ENCODE measurements around the gene MED26.

Gene MED26

DNA sequence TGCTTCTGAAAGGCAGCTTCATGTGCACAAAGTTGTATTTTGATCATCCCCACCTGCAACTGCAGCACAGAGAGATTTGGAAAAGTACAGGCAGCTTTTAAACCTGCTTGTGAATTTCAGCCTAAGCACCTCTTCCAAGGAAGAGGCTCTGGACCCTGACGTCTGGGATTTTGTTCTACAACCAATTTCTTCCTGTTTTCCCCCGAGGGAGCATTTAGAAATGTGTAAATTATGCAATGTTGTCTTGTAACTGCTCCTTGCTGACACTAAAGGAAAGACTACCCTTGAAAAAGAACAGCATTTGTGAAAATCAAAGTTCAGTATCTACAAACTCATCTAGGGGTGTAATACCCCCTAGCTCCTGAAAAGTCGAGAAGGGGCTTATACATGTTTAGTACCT is 15.4 kb downstream of the MED26 start:
- no peak for DNase-seq (ENCODE audit: low read depth)

DNA sequence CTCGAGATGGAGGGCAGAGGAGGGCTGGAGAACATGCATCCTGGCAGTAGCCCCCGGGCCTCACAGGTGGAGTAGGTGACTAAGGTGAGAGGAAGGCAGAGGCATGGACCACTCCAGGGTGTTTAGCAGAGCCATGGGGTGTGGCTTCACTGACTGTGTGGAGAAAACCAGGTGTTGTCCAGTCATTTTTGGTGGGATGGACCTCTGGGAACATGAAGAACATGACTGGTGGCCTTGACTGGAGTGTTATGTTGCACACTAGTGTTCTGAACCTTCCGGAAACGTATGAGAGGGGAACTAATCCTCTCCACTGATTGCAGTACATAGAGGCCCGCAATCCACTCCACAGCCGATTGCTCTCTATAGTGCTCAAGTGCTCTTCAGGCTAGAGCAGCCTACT is 16.9 kb downstream of the MED26 start:
- DNase-seq (ENCODE audit: low read depth) = no peak

DNA sequence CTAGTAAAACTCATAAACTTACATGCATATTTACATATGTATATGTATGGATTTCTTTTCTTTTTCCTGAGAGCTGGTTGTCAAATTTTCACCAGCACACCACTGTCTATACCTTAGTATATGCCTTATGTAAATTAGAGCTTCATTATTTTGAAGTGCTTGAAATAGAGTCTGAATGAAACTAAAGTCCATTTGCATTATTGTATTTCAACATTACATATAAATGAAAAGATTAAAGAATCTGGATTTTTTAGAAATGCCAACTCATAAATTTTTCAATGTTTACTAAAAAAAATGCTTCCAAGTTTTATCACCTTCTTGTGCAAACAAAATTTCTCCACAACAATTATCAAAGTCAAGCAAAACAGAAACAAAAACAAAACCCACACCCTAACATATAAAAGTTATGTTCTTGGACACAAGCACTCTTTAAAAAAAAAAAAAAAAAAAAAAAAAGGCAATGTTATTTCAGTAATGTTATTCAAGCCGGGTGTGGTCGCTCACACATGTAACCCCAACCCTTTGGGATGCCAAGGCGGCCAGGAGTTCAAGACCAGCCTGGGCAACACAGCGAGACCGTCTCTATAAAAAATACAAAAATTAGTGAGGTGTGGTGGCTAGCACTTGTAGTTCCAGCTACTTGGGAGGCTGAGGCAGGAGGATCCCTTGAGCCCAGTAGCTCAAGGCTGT is 18.3 kb downstream of the MED26 start:
- no peak for DNase-seq (ENCODE audit: low read depth)

DNA sequence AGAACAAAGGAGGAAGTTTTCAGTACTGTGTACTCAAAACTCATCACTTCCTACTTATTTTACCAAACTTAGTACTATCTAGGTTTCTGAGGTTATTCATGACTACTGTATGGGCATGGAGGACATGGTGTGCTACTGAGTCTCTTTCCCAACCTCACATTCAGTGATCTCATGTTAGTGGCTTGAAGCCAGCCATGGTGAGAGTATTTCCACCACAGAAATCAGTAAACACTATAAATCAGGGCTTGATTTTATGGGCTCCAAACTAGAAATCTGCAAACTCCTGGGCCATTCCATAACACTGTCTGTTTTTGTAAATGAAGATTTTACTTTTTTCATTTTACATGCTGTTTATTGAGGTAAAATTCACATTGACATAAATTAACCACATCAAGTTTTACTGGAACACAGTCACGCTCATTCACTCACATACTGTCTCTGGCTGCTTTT is 19.7 kb downstream of the MED26 start:
- peak; percentile 87 for DNase-seq (ENCODE audit: low read depth)

DNA sequence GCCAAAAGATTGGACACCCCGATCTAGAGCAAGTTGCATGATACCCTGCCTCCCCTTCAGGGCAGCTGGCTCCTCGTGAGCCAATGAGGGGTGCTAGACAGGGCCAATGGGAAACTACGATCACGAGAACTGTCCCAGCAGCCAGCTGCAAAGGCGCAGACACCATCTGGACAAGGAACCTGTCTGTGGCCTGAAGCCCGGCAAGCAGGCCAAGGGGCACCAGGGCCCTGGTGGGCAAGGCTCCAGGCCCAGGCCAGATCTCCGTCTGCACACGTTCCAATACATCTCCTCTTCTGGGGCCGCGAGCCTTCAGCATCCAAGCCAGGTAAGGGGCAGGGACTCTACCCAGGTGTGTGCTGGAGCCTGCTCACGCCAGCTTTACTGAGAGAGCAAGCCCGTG is 20.2 kb downstream of the MED26 start:
- DNase-seq (ENCODE audit: low read depth) = no peak

DNA sequence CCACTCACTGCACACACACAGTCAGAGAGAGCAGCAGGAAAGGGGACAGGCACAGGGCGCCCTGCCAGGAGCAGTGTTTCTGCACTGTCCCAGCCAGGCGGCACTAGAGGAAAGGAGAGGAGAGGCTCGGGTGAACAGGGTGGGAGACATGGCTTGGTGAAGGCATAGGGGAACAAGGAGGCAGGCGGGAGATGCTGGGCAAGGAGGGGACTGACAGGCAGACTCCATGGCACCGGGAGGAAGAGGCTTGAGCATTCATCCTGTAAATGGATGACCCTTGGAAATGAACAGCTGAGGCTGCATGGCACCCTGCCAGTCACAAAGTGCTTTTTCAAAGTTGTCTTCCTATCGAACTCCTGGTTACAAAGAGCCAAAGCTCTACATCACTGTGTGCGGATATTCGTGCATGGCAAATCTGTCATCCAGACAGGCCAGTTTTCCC is 22.4 kb downstream of the MED26 start:
- no peak for DNase-seq (ENCODE audit: low read depth)

DNA sequence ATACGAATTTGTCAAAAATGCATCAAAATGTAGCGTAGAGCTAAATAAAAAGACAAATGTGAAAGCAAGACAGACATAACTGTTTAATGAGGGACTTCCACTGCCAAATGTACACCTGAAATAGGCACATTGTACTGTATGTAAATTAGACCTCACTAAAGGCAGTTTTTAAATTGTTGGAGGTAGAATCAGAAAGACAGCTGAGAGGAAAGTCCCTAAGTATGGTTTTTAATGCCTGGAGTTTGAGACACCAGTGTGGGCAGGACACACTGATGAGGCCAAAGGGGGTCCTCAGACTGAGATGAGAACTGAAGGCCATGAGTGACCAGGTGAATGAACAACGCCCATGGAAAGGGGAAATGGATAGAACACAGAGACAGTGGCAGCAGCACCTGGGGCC is 22.9 kb downstream of the MED26 start:
- DNase-seq (ENCODE audit: low read depth) = no peak

DNA sequence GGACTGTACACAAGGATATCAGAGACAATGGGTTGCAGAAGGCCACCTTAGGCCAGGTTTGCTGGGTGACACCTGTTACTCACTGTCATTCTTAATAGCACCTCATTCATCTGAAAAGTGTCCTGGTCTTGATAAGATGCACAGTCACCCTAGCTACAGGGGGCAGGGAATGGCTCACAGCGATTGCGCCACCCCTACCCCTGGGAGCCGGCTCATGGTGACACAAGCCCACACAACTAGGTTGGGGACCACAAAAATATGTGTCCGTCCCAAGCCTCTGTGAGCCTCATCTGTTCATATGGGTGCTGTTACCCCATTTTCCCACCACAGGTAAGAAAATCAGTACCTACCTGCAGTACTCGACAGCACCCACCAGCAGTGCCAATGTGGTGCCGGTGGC is 23.4 kb downstream of the MED26 start:
- no peak for DNase-seq (ENCODE audit: low read depth)

DNA sequence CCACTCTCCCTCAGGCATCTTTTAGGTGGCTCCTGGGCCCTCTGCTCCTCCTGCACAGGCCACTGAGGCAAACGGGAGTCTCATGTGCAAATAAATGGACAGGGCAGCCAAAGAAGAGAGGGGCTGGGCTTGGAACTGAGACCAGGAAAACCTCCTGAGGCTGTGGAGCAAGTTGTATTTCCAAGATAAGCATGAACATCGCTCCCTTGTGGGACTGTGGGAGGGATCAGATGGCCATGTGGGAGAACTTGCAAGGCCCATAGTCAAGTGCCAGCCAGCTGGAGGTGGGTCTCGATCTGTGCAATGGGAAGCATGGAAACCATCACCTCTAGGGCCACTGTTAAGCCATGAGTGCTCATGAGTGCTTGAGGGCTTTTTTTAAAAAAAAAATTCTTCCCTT is 24.9 kb downstream of the MED26 start:
- no peak for DNase-seq (ENCODE audit: low read depth)

DNA sequence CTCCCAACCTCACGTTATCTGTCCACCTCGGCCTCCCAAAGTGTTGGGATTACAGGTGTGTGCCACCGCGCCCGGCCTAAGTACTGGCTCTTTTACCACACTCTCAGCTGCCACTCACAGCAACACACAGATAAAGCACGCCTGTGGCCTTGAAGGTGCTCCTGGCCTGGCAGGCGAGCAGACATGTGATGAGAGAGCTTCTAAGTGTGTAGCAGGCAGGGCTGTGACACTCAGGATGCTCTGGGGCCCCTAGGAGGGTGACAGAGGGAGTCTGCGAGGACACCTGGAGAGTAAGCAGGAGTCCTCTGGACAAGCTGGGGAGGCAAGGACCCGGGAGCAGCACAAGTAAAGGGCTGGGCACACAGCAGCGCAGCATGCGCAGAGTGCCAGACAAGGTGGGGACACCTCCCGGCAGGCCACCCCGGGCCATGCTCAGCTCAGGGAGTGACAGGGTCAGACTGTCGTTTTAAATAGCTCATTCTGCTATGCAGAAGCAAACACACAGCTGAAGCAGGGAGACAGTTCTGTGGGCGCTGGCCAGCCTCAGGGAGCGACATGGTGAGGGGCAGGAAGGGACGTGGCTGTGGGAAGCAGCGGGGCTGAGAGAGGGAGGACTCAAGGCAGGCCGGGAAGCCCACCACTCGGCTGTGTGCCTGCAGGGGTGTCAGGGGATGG is 26.5 kb downstream of the MED26 start:
- no peak for DNase-seq (ENCODE audit: low read depth)

DNA sequence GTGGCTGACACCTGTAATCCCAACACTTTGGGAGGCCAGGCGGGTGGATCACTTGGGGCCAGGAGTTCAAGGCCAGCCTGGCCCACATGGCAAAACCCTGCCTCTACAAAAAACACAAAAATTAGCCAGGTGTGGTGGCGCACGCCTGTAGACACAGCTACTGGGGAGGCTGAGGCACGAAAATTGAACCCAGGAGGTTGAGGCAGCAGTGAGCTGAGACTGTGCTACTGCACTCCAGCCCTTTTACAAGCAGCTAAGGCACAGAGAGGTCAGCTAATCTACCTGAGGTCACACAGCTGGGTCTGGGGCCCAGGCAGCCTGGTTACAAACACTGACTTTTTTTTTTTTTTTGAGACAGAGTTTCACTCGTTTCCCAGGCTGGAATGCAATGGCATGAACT is 27.2 kb downstream of the MED26 start:
- no peak for DNase-seq (ENCODE audit: low read depth)

DNA sequence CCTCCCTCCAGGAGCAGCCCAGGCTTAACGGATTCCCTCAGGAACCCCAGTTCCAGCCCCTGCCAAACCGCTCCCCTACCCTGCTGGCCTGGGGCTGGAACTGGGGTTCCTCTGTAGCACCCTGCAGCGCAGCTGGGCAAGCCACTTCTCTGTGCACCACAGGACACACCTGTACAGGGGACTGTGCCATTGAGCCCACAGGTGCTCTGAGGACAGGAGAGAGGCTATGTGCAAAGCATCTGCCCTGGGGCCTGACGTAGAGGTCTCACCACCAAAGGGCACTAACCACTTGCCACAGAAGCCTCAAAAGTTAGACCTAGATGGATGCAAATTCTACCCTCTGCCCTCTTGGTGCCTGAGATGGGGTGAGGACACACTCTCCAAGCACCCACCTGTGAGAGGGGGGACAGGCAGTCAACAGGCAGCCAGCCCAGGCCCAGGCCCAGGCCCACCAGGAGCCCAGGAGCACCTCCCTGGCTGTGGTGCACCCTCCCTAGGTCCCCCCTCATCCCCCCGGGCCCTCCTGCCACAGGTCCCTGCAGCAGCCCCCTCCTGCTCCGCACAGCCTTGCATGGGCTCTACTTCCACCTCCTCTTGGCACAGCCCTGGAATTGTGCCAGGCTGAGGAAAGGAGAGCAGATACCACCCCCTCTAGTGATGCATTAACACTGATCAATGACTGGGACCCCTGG is 28.2 kb downstream of the MED26 start:
- no peak for DNase-seq (ENCODE audit: low read depth)

DNA sequence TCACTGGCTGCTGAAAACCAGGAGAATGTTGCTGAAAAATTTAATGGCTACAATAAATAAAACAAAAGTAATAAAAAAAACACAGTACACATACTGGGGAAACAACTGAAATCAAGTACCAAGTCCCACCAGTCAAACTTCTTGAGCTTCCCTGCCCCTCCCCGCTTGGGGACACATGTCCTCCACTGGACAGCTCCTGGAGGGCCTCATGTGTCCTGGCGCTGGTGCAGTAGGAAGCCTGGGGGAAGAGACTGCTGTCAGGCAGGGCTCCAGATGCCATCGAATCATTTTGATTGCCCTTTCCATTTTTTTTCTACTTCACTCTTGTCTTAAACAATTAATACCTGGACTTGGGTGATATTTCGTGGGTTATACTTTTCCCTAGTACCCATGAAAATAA is 29.2 kb downstream of the MED26 start:
- DNase-seq (ENCODE audit: low read depth) = no peak

DNA sequence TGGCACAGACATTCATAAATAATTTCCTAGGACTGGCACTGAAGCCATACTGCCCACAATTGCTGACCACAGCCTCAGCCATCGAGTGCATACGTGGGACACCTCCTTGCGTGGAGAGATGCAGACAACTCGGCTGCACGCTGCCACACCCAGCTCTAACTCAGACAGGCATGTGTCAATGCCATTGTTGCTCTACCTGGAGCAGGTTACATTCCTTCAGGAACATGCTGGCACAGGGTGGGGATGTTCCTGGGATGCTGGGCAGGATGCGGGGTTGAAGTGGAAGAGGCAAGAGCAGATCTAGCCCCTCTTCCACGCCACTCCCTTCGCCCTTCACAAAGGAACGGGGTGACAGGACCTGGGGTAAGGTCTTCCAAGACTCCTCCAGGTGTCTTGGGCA is 31.6 kb downstream of the MED26 start:
- no peak for DNase-seq (ENCODE audit: low read depth)

DNA sequence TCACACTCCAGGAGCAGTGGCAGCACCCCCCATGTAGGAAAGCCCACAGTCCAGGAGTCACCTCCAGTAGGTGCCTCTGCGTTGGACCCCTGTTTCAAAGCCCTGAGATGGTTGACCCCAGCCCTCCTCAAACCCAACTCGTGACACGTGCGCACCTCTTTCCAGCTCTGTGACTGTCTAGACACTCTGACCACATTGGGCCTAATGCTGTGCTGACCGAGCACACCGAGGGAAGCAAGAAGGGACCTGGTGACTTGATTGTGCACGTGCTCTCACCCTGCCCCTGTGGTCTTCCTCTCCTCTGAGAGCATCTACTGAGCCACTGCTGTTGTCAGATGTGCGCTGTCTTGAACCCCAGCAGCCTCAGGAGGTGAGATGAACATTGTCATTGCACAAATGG is 32.9 kb downstream of the MED26 start:
- no peak for DNase-seq (ENCODE audit: low read depth)

DNA sequence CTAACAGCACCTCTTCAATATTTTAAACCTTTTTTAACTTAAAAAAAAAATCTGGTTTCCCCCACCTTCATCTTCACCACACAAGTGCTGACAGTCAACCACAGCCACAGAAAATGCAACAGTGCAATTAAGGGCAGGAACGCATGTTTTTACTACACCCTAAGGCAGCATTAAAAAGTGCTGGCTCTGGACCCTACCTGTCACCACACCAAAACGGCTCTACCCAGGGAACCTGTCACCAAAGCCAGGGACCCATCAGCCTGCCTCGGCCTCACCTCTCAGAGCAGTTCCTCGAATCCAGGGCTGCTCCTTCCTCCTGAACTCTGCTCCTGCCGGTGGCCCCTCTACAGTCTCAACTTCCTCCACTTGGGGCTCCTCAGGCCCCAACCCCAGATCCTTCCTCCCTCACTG is 33.3 kb downstream of the MED26 start:
- no peak for DNase-seq (ENCODE audit: low read depth)

DNA sequence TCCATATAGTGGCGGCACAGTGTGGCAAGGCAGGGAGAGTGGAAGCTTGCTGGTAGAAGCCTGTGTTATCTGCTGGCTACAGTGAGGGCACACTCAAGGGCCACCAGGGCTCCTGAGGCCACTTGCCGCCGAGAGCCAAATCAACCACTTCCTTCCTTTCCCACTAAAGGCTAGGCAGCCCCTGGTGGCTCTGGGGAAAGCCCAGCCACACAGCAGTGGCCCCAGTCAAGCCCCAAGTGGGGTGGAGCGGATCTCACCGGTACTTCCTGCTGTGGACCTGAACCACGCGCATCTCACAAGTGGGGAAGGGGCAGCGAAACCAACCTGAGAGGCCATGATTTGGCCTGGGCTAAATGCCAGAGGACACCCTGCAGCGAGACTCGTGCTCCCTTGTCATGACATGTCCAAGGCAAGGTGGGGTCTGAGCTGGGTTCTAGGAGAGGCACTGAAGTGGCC is 33.8 kb downstream of the MED26 start:
- DNase-seq (ENCODE audit: low read depth) = no peak

DNA sequence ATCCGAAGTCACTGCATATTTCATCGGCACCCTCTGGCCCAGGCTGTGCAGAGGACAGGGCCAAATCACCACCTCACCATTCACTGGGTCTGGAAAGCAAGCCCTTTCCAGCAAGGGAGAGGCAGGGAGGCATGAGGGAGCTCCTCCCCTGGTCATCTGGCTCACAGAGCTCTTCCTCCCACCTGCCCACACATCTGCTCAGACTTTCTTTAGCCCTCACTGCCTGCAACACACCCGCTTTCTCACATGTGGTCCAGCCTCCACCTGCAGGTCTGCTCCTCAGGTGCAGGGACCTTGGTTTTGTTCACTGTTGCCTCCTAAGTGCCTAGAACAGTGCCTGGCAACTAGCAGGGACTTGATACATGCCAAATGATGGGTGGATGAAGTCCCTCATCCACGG is 34.8 kb downstream of the MED26 start:
- no peak for DNase-seq (ENCODE audit: low read depth)

DNA sequence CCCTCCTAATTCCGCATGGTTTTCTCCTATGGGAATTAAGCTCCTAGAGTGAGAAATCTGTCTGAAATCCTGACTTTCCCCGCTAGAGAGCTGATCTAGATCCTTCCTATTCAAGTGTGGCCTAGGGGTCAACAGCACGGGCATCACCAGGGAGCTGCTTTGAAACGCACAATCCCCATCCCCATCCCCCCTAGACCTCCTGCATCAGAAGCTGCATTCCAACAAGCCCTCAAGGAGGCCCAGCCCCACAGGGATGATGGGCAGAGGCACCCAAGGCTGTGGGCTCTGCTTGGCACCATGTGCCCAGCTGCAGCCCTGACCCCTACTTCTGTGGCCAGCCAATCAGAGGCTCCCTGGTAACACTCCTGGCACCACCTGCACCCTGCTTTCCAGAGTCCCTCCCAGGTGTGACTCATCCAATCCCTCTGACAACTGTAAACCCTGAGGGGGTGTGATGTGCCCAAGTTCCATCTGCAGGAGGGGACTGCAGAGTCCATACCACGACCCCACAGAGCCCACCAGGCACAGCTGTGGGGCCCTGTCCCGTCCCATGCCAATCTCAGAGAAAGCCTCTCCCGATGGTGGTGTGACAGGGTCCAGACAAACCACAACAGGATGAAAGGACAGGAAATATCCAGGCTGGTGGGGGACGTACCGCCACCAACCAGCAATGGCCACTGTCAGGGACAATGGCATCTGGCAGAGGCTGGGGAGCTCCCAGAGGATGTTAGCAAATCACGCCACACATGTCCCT is 36.0 kb downstream of the MED26 start:
- no peak for DNase-seq (ENCODE audit: low read depth)

DNA sequence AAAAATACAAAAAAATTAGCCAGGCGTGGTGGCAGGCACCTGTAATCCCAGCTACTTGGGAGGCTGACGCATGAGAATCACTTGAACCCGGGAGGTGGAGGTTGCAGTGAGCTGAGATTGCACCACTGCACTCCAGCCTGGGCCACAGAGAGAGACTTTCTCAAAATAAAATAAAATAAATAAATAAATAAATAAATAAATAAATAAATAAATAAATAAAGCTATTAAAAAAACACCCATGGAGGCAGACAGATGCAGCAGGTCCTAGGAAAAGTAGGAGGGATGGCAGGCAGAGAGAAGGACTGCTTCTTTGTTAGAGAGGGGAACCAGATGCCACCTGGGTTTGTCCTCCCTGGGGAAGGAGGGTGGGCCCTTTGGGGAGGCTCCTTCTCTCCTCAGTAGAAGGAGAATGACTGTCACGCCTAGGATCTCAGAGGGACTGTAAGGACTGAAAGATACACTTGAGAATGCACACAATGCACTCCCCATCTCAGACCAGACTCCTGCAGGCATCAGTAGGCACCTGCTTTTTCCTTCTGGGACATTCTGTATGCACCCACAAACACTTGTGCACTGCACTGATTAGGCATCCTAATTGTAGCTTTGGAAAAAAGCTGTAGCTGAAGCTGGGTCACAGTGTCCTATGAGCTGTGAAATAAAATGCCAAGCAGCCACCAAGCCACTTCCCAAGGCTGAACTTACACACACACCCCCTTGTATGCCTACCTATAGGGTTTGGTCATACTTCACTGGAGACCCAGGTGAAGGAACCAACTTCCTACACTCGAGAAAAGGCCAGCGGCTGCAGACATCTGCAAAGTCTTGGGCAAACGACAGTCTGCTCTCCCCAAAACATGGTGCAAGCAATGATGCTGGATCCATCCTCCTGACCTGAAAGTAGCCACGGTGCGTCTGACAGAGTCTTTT is 36.9 kb downstream of the MED26 start:
- no peak for DNase-seq (ENCODE audit: low read depth)

DNA sequence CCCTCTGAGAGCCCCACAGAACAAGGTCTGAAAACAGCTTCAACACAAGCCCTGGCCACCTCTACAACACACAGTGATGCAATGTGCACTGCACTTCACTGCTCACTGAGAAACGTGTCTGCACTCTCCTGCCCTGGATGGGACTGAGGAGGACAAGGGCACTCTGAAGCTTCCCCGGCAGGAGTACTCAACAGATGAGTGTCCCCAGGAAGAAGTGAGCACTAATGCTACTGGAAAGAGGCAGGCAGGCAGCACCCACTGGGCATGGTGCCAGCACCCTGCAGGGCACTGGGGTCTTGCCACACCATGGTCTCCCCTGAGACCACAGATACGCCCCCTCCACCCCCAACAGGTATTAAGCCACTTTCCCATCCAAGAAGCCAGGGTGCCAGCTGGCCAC is 38.1 kb downstream of the MED26 start:
- DNase-seq (ENCODE audit: low read depth) = no peak

All from GM04503 (cell line).